K562 (cell line): Measurements from ENCODE around the gene SDF4. TPM values are rescaled to one million over a fixed set of nuclear protein-coding genes. Genes with fewer than 3 reads are reported as not detected.
A peak's percentile ranks its signal among the peaks of the same experiment; 100 is the strongest.

Source experiments
- CCNT2 ChIP-seq: IDR thresholded peaks from 2 replicates; pipeline ENCODE4 v1.6.1; 2011; ENCODE audit warnings: borderline replicate concordance, low read depth, mild to moderate bottlenecking, moderate library complexity, mixed read lengths, low read length; ENCODE audit not compliant: insufficient read length; ENCODE audit errors: extremely low read depth
- CEBPZ ChIP-seq: fragments of 150-350 bp; IDR thresholded peaks from 2 replicates; pipeline ENCODE4 v1.6.1; 2014; ENCODE audit warnings: low read depth, mild to moderate bottlenecking, low read length, borderline replicate concordance
- ELF1 ChIP-seq: fragments of 200-800 bp; sonication (Bioruptor generic); IDR thresholded peaks from 2 replicates; pipeline ENCODE4 v1.6.1; 2016; ENCODE audit warnings: missing genetic modification characterization, missing compliant biosample characterization
- FOXJ2 ChIP-seq: fragments of 200-800 bp; sonication (Bioruptor generic); IDR thresholded peaks from 2 replicates; pipeline ENCODE4 v1.6.1; 2016; ENCODE audit warnings: missing genetic modification characterization, missing compliant biosample characterization
- FOXP1 ChIP-seq: sonication (generic); formaldehyde crosslinking; IDR thresholded peaks from 2 replicates; pipeline ENCODE4 v1.8.0; 2022; ENCODE audit warnings: mild to moderate bottlenecking, missing genetic modification reagents
- NR4A1 ChIP-seq, 2 experiments: fragments of 250-450 bp in 1 of 2; fragments of 450-650 bp in 1 of 2; sonication (Bioruptor Pico) in 1 of 2; IDR thresholded peaks; 2 replicates each; pipeline versions ENCODE4 v1.4.0 to v1.6.1; 2016 to 2020; ENCODE audit warnings: mild to moderate bottlenecking in 2 of 2, missing compliant biosample characterization in 1 of 2, missing genetic modification characterization in 1 of 2, moderate library complexity in 1 of 2
- NRF1 ChIP-seq, 2 experiments: fragments of 450-650 bp; IDR thresholded peaks in 1 of 2; conservative IDR thresholded peaks in 1 of 2; 2 replicates each; pipeline ENCODE4 v1.6.1; 2014; ENCODE audit warnings: mild to moderate bottlenecking in 2 of 2
- PCBP2 ChIP-seq: fragments of 200-400 bp; formaldehyde crosslinking; IDR thresholded peaks from 2 replicates; pipeline ENCODE4 v1.6.1; 2018; ENCODE audit warnings: low read length, low read depth, mild to moderate bottlenecking, moderate library complexity; ENCODE audit not compliant: poor library complexity, severe bottlenecking
- PHF20 ChIP-seq: fragments of 450-650 bp; IDR thresholded peaks from 2 replicates; pipeline ENCODE4 v1.6.1; 2018; ENCODE audit not compliant: partially characterized antibody
- RCOR1 ChIP-seq, 2 experiments: IDR thresholded peaks; 2 replicates each; pipeline ENCODE4 v1.6.1; 2012; ENCODE audit warnings: low read depth in 2 of 2, low read length in 2 of 2, borderline replicate concordance in 1 of 2, improper control_type of control experiment in 1 of 2
- RFX7 ChIP-seq: fragments of 250-450 bp; sonication (Bioruptor Pico); IDR thresholded peaks from 2 replicates; pipeline ENCODE4 v1.5.1; 2021; ENCODE audit warnings: mild to moderate bottlenecking
- SRSF1 ChIP-seq: fragments of 200-400 bp; formaldehyde crosslinking; IDR thresholded peaks from 2 replicates; pipeline ENCODE4 v1.6.1; 2017; ENCODE audit warnings: mild to moderate bottlenecking, low read depth, low read length, moderate library complexity
- TCF7 ChIP-seq: sonication (generic); IDR thresholded peaks from 2 replicates; pipeline ENCODE4 v1.6.1; 2016; ENCODE audit warnings: antibody characterized with exemption, borderline replicate concordance
- TEAD1 ChIP-seq, 2 experiments: fragments of 450-650 bp in 1 of 2; sonication (generic) in 1 of 2; formaldehyde crosslinking; IDR thresholded peaks; 2 replicates each; pipeline versions ENCODE4 v1.4.0 to v1.8.0; 2020 to 2022; ENCODE audit warnings: mild to moderate bottlenecking in 2 of 2, missing genetic modification reagents in 1 of 2
- ZEB2 ChIP-seq: fragments of 450-650 bp; IDR thresholded peaks from 2 replicates; pipeline ENCODE4 v1.6.1; 2016
- ZFPM2 ChIP-seq: fragments of 250-450 bp; sonication (Bioruptor Pico); IDR thresholded peaks from 2 replicates; pipeline ENCODE4 v1.5.1; 2022; ENCODE audit warnings: mild to moderate bottlenecking
- ZFX ChIP-seq: sonication (generic); formaldehyde crosslinking; IDR thresholded peaks from 2 replicates; pipeline ENCODE4 v1.8.0; 2022; ENCODE audit warnings: mild to moderate bottlenecking, missing genetic modification reagents, moderate library complexity
- ZNF197 ChIP-seq: fragments of 200-800 bp; sonication (Bioruptor generic); IDR thresholded peaks from 2 replicates; pipeline ENCODE4 v1.6.1; 2016; ENCODE audit warnings: low read depth, missing genetic modification characterization, missing compliant biosample characterization
- ZNF263 ChIP-seq: sonication (generic); formaldehyde crosslinking; IDR thresholded peaks from 2 replicates; pipeline ENCODE4 v1.8.0; 2022; ENCODE audit warnings: mild to moderate bottlenecking, missing genetic modification reagents, borderline replicate concordance
- ZNF785 ChIP-seq: fragments of 250-450 bp; sonication (Bioruptor Pico); IDR thresholded peaks from 2 replicates; pipeline ENCODE4 v1.4.0; 2020; ENCODE audit warnings: mild to moderate bottlenecking
- polyA plus RNA-seq, 8 experiments: library from polyadenylated mRNA; depleted of rRNA in 4 of 8; stranded (reverse) in 5 of 8; unstranded in 3 of 8; fragments of >200 nt; fragmentation: Nextera tagmentation in 2 of 8; fragmentation: Illumina TruSeq in 1 of 8; extraction: Ambion mirVana in 2 of 8; extraction: Trizol in 1 of 8; gene quantifications; 2 replicates each; pipeline versions ENCODE4 v1.2.1 to v1.2.3, GENCODE V29; 2011 to 2014; ENCODE audit warnings: inconsistent platforms in 1 of 8, missing spikeins in 1 of 8
- total RNA-seq, 7 experiments: library from RNA; depleted of rRNA in 6 of 7; stranded (reverse); fragments of >200 nt in 6 of 7; fragmentation: Illumina TruSeq in 2 of 7; extraction: Trizol in 2 of 7; gene quantifications; 2 replicates each; pipeline versions ENCODE4 v1.2.1 to v1.2.3, GENCODE V29; 2011 to 2021; ENCODE audit warnings: low replicate concordance in 1 of 7
- TF ChIP-seq, protein P1 (sequence below): sonication (generic); formaldehyde crosslinking; IDR thresholded peaks from 2 replicates; pipeline ENCODE4 v1.8.0; 2022; ENCODE audit warnings: mild to moderate bottlenecking, missing genetic modification reagents
- TF ChIP-seq, protein P2 (sequence below): fragments of 450-650 bp; IDR thresholded peaks from 2 replicates; pipeline ENCODE4 v1.7.0; 2016; ENCODE audit warnings: borderline replicate concordance

Gene SDF4
- total and polyA plus RNA-seq, 9 of the 15 experiments (the other 6 are each of a cell fraction or from before 2014, with no cell fraction given): 0.35 to 160 (median 65.2) TPM

- TF ChIP-seq RFX7 (CRISPR knock-in tag) (no peak), SRSF1 (no peak), ZEB2 (no peak), FOXP1 (CRISPR knock-in tag) (no peak), ELF1 (tag) (no peak), TCF7 (no peak), PHF20 (peak; percentile 26), FOXJ2 (no peak), PCBP2 (no peak), ZFPM2 (CRISPR knock-in tag) (no peak), ZNF197 (CRISPR knock-in tag) (no peak), ZNF263 (CRISPR knock-in tag) (no peak), NRF1 (conservative IDR thresholded peaks at IDR 0.05 in 1 of 2, IDR thresholded peaks at IDR 0.05 in 1 of 2) (peak in 1 of 2 experiments; percentile 42; a peak in 2 of 4 replicates), RCOR1 (IDR thresholded peaks at IDR 0.05; ENCODE audit: borderline replicate concordance in 1 of 2, low read depth in 2 of 2, low read length in 2 of 2) (no peak), ZNF785 (CRISPR knock-in tag) (no peak), CCNT2 (peak; percentile 82), CEBPZ (no peak), ZFX (CRISPR knock-in tag) (peak; percentile 78), TEAD1 (CRISPR knock-in tag; IDR thresholded peaks at IDR 0.05) (peak in 1 of 2 experiments; percentile 21; a peak in 1 of 4 replicates), NR4A1 (CRISPR knock-in tag; IDR thresholded peaks at IDR 0.05) (no peak), NR4A1 (tag; IDR thresholded peaks at IDR 0.05) (no peak)
- TF ChIP-seq, protein P1, sequence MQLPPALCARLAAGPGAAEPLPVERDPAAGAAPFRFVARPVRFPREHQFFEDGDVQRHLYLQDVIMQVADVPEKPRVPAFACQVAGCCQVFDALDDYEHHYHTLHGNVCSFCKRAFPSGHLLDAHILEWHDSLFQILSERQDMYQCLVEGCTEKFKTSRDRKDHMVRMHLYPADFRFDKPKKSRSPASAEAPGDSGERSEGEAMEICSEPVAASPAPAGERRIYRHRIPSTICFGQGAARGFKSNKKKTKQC (CRISPR knock-in tag): peak; percentile 29; the same call in 1 of the 2 replicates
- TF ChIP-seq, protein P2, sequence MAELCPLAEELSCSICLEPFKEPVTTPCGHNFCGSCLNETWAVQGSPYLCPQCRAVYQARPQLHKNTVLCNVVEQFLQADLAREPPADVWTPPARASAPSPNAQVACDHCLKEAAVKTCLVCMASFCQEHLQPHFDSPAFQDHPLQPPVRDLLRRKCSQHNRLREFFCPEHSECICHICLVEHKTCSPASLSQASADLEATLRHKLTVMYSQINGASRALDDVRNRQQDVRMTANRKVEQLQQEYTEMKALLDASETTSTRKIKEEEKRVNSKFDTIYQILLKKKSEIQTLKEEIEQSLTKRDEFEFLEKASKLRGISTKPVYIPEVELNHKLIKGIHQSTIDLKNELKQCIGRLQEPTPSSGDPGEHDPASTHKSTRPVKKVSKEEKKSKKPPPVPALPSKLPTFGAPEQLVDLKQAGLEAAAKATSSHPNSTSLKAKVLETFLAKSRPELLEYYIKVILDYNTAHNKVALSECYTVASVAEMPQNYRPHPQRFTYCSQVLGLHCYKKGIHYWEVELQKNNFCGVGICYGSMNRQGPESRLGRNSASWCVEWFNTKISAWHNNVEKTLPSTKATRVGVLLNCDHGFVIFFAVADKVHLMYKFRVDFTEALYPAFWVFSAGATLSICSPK: no peak
Measured at GRCh38 chr1:1200876-1201810, 30.7 kb downstream of the SDF4 start (continued).
